T-cell (primary cell): ENCODE measurements around the gene KMT2A. TPM values are rescaled to one million over a fixed set of nuclear protein-coding genes. Genes with fewer than 3 reads are reported as not detected.

Experiments
- ATAC-seq, 4 experiments: fragments of 200-7000 bp in 3 of 4; fragments of 150-1000 bp in 1 of 4; cut with Tn5 transposase; replicated peaks in 1 of 4; 1 replicate in 3 of 4; 2 replicates in 1 of 4; pipeline ENCODE4 v1.10.0; 2021; ENCODE audit warnings: moderate library complexity in 3 of 4, mild to moderate bottlenecking in 2 of 4, moderate number of reproducible peaks in 1 of 4
- CTCF ChIA-PET, 2 donors: fragments of 300-600 bp; sonication (Branson Sonifier 250); formaldehyde crosslinking; loops; one replicate each; lab custom pipeline; 2022; ENCODE audit warnings: antibody characterized with exemption in 2 of 2; lab: Charles Lee
- POLR2A ChIA-PET, 2 donors: fragments of 300-600 bp; sonication (Branson Sonifier 250); formaldehyde crosslinking; loops; one replicate each; lab custom pipeline; 2022; ENCODE audit warnings: antibody characterized with exemption in 2 of 2; lab: Charles Lee
- DNase-seq, 35 experiments: peaks; one replicate each; pipeline versions ENCODE4 v3.0.0 to v3.0.0-alpha.2; 2013 to 2023
- H3K27ac ChIP-seq: one replicate; pipeline ENCODE4 v1.5.1; 2013; ENCODE audit warnings: low read length
- H3K27me3 ChIP-seq, 2 experiments: replicated peaks in 1 of 2; 1 replicate in 1 of 2; 2 replicates in 1 of 2; pipeline versions ENCODE4 v1.6.1 to v1.7.0; 2013; ENCODE audit warnings: low read length in 1 of 2, mixed read lengths in 1 of 2; ENCODE audit not compliant: control insufficient read depth in 2 of 2, insufficient read depth in 2 of 2; ENCODE audit errors: extremely low read depth in 1 of 2
- H3K36me3 ChIP-seq, 2 donors: 1 replicate in 1 of 2; 2 replicates in 1 of 2; pipeline versions ENCODE4 v1.6.1 to v1.7.0; 2013; ENCODE audit warnings: low read length in 1 of 2; ENCODE audit not compliant: control insufficient read depth in 2 of 2, insufficient read depth in 1 of 2; ENCODE audit errors: extremely low read depth in 1 of 2
- H3K4me1 ChIP-seq, 2 experiments: 1 replicate in 1 of 2; 2 replicates in 1 of 2; pipeline versions ENCODE4 v1.6.1 to v1.7.0; 2013; ENCODE audit warnings: low read length in 2 of 2, mixed read lengths in 1 of 2; ENCODE audit not compliant: insufficient read depth in 2 of 2, control insufficient read depth in 1 of 2; ENCODE audit errors: extremely low read depth in 1 of 2
- H3K4me3 ChIP-seq, 2 donors: 1 replicate in 1 of 2; 2 replicates in 1 of 2; pipeline versions ENCODE4 v1.5.1 to v1.7.0; 2013; ENCODE audit warnings: mild to moderate bottlenecking in 2 of 2, low read length in 1 of 2, moderate library complexity in 1 of 2; ENCODE audit not compliant: control insufficient read depth in 1 of 2; ENCODE audit errors: extremely low read depth in 1 of 2
- H3K9me3 ChIP-seq: 2 replicates; pipeline ENCODE4 v1.7.0; 2013
- H3K27ac Mint-ChIP-seq, 2 donors: one replicate each; pipeline ENCODE4 v1.8.0; 2020 to 2021; ENCODE audit warnings: mild to moderate bottlenecking in 2 of 2, mixed read lengths in 2 of 2
- H3K27me3 Mint-ChIP-seq, 2 donors: one replicate each; pipeline ENCODE4 v1.8.0; 2021 to 2022; ENCODE audit warnings: mixed read lengths in 2 of 2
- H3K36me3 Mint-ChIP-seq: one replicate; pipeline ENCODE4 v1.8.0; 2021; ENCODE audit warnings: mixed read lengths
- H3K4me1 Mint-ChIP-seq, 3 donors: one replicate each; pipeline ENCODE4 v1.8.0; 2020 to 2022; ENCODE audit warnings: mixed read lengths in 3 of 3, mild to moderate bottlenecking in 1 of 3
- H3K4me3 Mint-ChIP-seq, 3 donors: one replicate each; pipeline ENCODE4 v1.8.0; 2020 to 2022; ENCODE audit warnings: mild to moderate bottlenecking in 3 of 3, mixed read lengths in 3 of 3, moderate library complexity in 3 of 3
- H3K9me3 Mint-ChIP-seq, 3 donors: one replicate each; pipeline ENCODE4 v1.8.0; 2020 to 2022; ENCODE audit warnings: mixed read lengths in 3 of 3
- WGBS: methylation state at CpG from one replicate; pipeline ENCODE4 v1.1.5; 2013; ENCODE audit warnings: missing lambda C conversion rate; ENCODE audit not compliant: insufficient coverage; 5-methylcytosine and 5-hydroxymethylcytosine counted together
- total RNA-seq, 35 experiments: library from RNA in 6 of 35; stranded (reverse) in 6 of 35; fragments of 120-200 nt in 1 of 35; gene quantifications; one replicate each; pipeline versions ENCODE4 v1.2.1 to v1.2.4 and lab custom pipeline; 2013 to 2026

Gene KMT2A
- total RNA-seq, 5 donors from 2014 or later (not counting 1 experiment from before 2014, with no cell fraction given) = 130 to 183 (median 153) TPM

DNA sequence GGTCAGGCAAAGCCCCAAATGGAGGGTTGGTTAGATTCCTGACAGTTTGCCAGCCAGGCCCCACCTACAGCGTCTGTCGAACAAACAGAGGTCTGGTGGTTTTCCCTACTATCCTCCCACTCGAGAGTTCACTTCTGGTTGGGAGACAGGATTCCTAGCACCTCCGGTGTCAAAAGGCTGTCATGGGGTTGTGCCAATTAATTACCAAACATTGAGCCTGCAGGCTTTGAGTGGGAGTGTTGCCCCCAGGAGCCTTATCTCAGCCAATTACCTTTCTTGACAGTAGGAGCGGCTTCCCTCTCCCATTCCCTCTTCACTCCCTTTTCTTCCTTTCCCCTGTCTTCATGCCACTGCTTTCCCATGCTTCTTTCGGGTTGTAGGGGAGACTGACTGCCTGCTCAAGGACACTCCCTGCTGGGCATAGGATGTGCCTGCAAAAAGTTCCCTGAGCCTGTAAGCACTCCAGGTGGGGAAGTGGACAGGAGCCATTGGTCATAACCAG is 86.3 kb downstream of the KMT2A start:
- ChIA-PET CTCF (no interaction called here), POLR2A (no interaction called here)
- Histone ChIP-seq H3K27ac (no peak overlapping the region), H3K27me3 (no peaks in the 10 kb centered on the region), H3K4me1 (no peaks in the 10 kb centered on the region), H3K36me3 (peaks cover 14 to 65% of the 10 kb centered on the region in 2 donors), H3K9me3 (no peaks in the 10 kb centered on the region), H3K4me3 (no peak overlapping the region)
- H3K4me3 Mint-ChIP-seq = no peak overlapping the region
- H3K27me3 Mint-ChIP-seq = no peaks in the 10 kb centered on the region
- H3K36me3 Mint-ChIP-seq = peaks cover 43% of the 10 kb centered on the region
- DNase-seq = no peak
- ATAC-seq = no peak
- H3K27ac Mint-ChIP-seq = peak overlapping the region in 1 of 2 donors; percentile 36
- WGBS = 89% methylated on average over 3 of the region's 6 CpGs
- no peaks in the 10 kb centered on the region for H3K9me3 Mint-ChIP-seq
- peaks cover 7 to 16% (median 13%) of the 10 kb centered on the region in 3 donors for H3K4me1 Mint-ChIP-seq

DNA sequence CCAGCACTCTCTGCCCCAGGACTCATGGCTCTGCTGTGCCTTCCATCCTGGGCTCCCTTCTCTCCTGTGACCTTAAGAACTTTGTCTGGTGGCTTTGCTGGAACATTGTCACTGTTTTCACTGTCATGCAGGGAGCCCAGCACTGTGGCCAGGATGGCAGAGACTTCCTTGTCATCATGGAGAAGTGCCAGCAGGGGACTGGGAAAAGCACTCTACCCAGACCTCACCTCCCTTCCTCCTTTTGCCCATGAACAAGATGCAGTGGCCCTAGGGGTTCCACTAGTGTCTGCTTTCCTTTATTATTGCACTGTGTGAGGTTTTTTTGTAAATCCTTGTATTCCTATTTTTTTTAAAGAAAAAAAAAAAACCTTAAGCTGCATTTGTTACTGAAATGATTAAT is 88.1 kb downstream of the KMT2A start:
- peaks cover 37% of the 10 kb centered on the region for H3K36me3 Mint-ChIP-seq
- H3K4me3 Mint-ChIP-seq = no peak overlapping the region
- POLR2A ChIA-PET = interaction anchor here (0.6 to 0.7 kb wide), 3 partner anchors 66 to 325 kb away, joined by 3 to 10 read pairs (median 3); no protein-coding TSS in a partner anchor
- H3K27ac Mint-ChIP-seq = peak overlapping the region; percentile 17 to 71
- Histone ChIP-seq H3K9me3 (no peaks in the 10 kb centered on the region), H3K4me3 (no peak overlapping the region), H3K27ac (no peak overlapping the region), H3K36me3 (peaks cover 14 to 54% of the 10 kb centered on the region in 2 donors), H3K4me1 (peaks cover 0 to 7% of the 10 kb centered on the region in 2 experiments), H3K27me3 (no peaks in the 10 kb centered on the region)
- ATAC-seq (no peak), DNase-seq (no peak)
- no peaks in the 10 kb centered on the region for H3K27me3 Mint-ChIP-seq
- CTCF ChIA-PET = no interaction called here
- no peaks in the 10 kb centered on the region for H3K9me3 Mint-ChIP-seq
- H3K4me1 Mint-ChIP-seq = peaks cover 15 to 28% (median 21%) of the 10 kb centered on the region in 3 donors

DNA sequence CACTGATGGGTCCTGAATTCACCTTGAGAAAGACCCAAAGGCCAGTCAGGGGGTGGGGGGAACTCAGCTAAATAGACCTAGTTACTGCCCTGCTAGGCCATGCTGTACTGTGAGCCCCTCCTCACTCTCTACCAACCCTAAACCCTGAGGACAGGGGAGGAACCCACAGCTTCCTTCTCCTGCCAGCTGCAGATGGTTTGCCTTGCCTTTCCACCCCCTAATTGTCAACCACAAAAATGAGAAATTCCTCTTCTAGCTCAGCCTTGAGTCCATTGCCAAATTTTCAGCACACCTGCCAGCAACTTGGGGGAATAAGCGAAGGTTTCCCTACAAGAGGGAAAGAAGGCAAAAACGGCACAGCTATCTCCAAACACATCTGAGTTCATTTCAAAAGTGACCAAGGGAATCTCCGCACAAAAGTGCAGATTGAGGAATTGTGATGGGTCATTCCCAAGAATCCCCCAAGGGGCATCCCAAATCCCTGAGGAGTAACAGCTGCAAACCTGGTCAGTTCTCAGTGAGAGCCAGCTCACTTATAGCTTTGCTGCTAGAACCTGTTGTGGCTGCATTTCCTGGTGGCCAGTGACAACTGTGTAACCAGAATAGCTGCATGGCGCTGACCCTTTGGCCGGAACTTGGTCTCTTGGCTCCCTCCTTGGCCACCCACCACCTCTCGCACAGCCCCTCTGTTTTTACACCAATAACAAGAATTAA is 88.6 kb downstream of the KMT2A start:
- DNase-seq (no peak), ATAC-seq (no peak)
- no peak overlapping the region for H3K4me3 ChIP-seq
- peak overlapping the region in 1 of 2 donors; percentile 60 for H3K27ac Mint-ChIP-seq
- no peaks in the 10 kb centered on the region for H3K9me3 Mint-ChIP-seq
- H3K27me3 ChIP-seq = no peaks in the 10 kb centered on the region
- H3K4me1 ChIP-seq = peaks cover 0 to 13% of the 10 kb centered on the region in 2 experiments
- no peaks in the 10 kb centered on the region for H3K27me3 Mint-ChIP-seq
- 100% methylated on average over 3 of the region's 6 CpGs for WGBS
- ChIA-PET POLR2A (interaction anchor here (0.6 to 0.7 kb wide), 3 partner anchors 66 to 324 kb away, joined by 3 to 10 read pairs (median 3); no protein-coding TSS in a partner anchor), CTCF (no interaction called here)
- H3K36me3 Mint-ChIP-seq = peaks cover 31% of the 10 kb centered on the region
- peaks cover 14 to 49% of the 10 kb centered on the region in 2 donors for H3K36me3 ChIP-seq
- H3K27ac ChIP-seq = no peak overlapping the region
- H3K4me3 Mint-ChIP-seq = no peak overlapping the region
- peaks cover 20 to 33% (median 27%) of the 10 kb centered on the region in 3 donors for H3K4me1 Mint-ChIP-seq
- H3K9me3 ChIP-seq = no peaks in the 10 kb centered on the region

DNA sequence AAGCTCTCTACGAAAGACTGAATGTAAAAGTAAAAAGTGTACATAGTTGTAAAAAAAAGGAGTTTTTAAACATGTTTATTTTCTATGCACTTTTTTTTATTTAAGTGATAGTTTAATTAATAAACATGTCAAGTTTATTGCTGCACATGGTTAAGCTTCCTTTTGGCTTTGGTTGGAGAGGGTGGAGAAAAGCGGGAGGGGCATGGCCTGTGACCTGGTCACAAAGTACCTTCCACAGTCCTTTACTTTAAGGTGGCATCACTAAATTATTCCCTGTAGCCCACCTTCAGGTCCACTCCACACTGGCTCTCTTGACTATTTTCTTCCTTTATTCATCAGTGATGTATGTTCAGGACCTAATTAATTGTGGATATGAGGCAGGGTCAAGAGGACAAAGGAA is 90.4 kb downstream of the KMT2A start:
- H3K27me3 ChIP-seq = no peaks in the 10 kb centered on the region
- H3K27ac ChIP-seq = no peak overlapping the region
- H3K36me3 ChIP-seq = peaks cover 5 to 31% of the 10 kb centered on the region in 2 donors
- ATAC-seq (no peak), DNase-seq (no peak)
- Mint-ChIP-seq H3K9me3 (no peaks in the 10 kb centered on the region), H3K27ac (peak overlapping the region in 1 of 2 donors; percentile 39), H3K27me3 (no peaks in the 10 kb centered on the region), H3K4me3 (no peak overlapping the region), H3K36me3 (peaks cover 15% of the 10 kb centered on the region), H3K4me1 (peaks cover 28 to 42% (median 36%) of the 10 kb centered on the region in 3 donors)
- no CpG with 5 or more reads among the region's 2 CpGs for WGBS
- POLR2A ChIA-PET = no interaction called here
- no peaks in the 10 kb centered on the region for H3K9me3 ChIP-seq
- H3K4me1 ChIP-seq = peaks cover 6 to 23% of the 10 kb centered on the region in 2 experiments
- CTCF ChIA-PET = interaction anchor here (0.6 to 0.7 kb wide), 2 partner anchors 56 to 120 kb away, joined by 3 read pairs; no protein-coding TSS in a partner anchor
- no peak overlapping the region for H3K4me3 ChIP-seq

DNA sequence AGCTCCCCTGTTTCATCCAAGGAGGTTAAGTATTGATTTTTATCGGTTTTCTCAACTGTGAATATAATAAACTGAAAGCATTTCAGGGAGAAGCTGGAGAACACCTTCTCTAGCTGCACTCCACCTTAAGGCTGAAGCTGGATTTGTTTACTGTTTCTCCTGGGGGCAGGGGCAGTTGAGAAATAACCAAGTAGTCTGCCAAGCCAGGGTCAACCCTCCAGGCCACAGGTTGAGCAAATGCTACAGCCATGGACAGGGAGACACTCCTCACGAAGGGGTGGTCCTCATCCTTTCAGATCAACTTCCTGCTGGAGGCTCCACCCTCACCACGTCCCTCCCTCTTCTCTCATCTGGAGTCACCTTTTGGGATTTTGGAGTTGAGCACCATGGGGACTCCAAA is 90.8 kb downstream of the KMT2A start, which contains the start of gene TTC36:
TSS of gene TTC36 (plus strand) at position 366 of the 400 bp plus-strand sequence. CDS start at position 387, 21 bp downstream.
- no peak for DNase-seq
- Mint-ChIP-seq H3K27ac (peak within 1 kb of the TSS; percentile 60 to 67), H3K4me1 (peaks cover 32 to 46% (median 40%) of the 10 kb centered on the region in 3 donors), H3K9me3 (no peaks in the 10 kb centered on the region), H3K27me3 (no peaks in the 10 kb centered on the region), H3K36me3 (peaks cover 11% of the 10 kb centered on the region), H3K4me3 (peak within 1 kb of the TSS in 1 of 3 donors; percentile 39)
- Histone ChIP-seq H3K4me1 (peaks cover 6 to 27% of the 10 kb centered on the region in 2 experiments), H3K27me3 (no peaks in the 10 kb centered on the region), H3K36me3 (peaks cover 3 to 27% of the 10 kb centered on the region in 2 donors), H3K4me3 (no peak within 1 kb of the TSS), H3K27ac (no peak within 1 kb of the TSS), H3K9me3 (no peaks in the 10 kb centered on the region)
- POLR2A ChIA-PET = no interaction called here
- CTCF ChIA-PET = interaction anchor here in 1 of 2 donors (0.6 kb wide), 1 partner anchor 119 kb away, joined by 3 read pairs; no protein-coding TSS in a partner anchor
- no peak for ATAC-seq
- 83% methylated on average over 1 of the region's 3 CpGs for WGBS

DNA sequence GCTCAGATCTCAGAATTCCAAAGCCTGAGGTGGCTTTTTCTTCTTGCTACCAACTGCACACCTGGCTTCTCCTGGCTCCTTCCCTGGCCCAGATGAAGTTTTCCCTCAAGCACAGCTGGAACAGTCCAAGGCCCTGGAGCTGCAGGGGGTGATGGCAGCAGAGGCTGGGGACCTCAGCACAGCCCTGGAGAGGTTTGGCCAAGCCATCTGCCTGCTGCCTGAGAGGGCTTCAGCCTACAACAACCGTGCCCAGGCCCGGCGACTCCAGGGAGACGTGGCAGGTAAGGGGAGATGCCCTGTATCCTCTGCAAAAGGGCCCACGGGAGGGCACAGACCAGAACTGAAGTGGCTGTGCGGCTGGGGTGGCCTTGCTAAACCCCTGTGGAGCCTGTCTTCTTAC is 92.2 kb downstream of the KMT2A start:
- POLR2A ChIA-PET = no interaction called here
- H3K9me3 ChIP-seq = no peaks in the 10 kb centered on the region
- DNase-seq (no peak), ATAC-seq (no peak)
- peaks cover 0 to 13% of the 10 kb centered on the region in 2 donors for H3K36me3 ChIP-seq
- peaks cover 4% of the 10 kb centered on the region for H3K36me3 Mint-ChIP-seq
- no peaks in the 10 kb centered on the region for H3K27me3 ChIP-seq
- 94% methylated on average over 6 of the region's 6 CpGs for WGBS
- no peak overlapping the region for H3K27ac ChIP-seq
- H3K27ac Mint-ChIP-seq = no peak overlapping the region
- H3K4me3 ChIP-seq = no peak overlapping the region
- CTCF ChIA-PET = no interaction called here
- peaks cover 35 to 48% (median 38%) of the 10 kb centered on the region in 3 donors for H3K4me1 Mint-ChIP-seq
- H3K4me3 Mint-ChIP-seq = peak overlapping the region in 1 of 3 donors; percentile 87
- H3K4me1 ChIP-seq = peaks cover 6 to 28% of the 10 kb centered on the region in 2 experiments
- H3K9me3 Mint-ChIP-seq = no peaks in the 10 kb centered on the region
- no peaks in the 10 kb centered on the region for H3K27me3 Mint-ChIP-seq
